ENCODE data around the gene MPP1.

DNA sequence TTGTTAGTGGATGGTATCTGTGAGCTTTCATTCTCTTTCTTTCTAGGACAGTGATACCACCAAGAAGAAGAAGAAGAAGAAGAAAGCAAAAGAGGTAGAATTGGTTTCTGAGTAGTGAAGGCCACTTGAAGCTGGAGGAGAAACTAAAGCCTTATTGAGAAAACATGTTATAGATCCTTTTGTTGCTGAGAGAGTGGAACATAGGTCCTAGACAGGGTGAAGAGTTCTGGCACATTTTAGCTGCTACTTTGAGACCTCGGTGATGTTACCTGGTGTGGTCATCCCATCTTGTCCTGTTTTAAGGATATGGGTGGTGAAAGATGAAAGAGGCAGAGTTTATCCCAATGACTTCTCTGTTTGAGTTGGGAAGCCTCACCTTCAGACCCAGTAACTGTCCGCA is 28.5 kb downstream of the MPP1 start:
- TF ChIP-seq, protein P1, sequence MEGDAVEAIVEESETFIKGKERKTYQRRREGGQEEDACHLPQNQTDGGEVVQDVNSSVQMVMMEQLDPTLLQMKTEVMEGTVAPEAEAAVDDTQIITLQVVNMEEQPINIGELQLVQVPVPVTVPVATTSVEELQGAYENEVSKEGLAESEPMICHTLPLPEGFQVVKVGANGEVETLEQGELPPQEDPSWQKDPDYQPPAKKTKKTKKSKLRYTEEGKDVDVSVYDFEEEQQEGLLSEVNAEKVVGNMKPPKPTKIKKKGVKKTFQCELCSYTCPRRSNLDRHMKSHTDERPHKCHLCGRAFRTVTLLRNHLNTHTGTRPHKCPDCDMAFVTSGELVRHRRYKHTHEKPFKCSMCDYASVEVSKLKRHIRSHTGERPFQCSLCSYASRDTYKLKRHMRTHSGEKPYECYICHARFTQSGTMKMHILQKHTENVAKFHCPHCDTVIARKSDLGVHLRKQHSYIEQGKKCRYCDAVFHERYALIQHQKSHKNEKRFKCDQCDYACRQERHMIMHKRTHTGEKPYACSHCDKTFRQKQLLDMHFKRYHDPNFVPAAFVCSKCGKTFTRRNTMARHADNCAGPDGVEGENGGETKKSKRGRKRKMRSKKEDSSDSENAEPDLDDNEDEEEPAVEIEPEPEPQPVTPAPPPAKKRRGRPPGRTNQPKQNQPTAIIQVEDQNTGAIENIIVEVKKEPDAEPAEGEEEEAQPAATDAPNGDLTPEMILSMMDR (IDR thresholded peaks at IDR 0.05): no peak
- TF ChIP-seq POLR2A (IDR thresholded peaks at IDR 0.05) (no peak), EP300 (IDR thresholded peaks at IDR 0.05) (no peak)
